NCI-H69 (cell line): ENCODE measurements around the gene YAF2.
A peak's percentile ranks its signal among the peaks of the same experiment; 100 is the strongest.
"Not testable (repeated sequence)": the region's sequence is repeated elsewhere in the genome, so short reads cannot be mapped to it uniquely, and the experiment has no call there.

Experiments used
- DNase-seq: peaks from one replicate; lab custom pipeline; 2025; lab: John Stamatoyannopoulos, UW

The YAF2 gene

DNA sequence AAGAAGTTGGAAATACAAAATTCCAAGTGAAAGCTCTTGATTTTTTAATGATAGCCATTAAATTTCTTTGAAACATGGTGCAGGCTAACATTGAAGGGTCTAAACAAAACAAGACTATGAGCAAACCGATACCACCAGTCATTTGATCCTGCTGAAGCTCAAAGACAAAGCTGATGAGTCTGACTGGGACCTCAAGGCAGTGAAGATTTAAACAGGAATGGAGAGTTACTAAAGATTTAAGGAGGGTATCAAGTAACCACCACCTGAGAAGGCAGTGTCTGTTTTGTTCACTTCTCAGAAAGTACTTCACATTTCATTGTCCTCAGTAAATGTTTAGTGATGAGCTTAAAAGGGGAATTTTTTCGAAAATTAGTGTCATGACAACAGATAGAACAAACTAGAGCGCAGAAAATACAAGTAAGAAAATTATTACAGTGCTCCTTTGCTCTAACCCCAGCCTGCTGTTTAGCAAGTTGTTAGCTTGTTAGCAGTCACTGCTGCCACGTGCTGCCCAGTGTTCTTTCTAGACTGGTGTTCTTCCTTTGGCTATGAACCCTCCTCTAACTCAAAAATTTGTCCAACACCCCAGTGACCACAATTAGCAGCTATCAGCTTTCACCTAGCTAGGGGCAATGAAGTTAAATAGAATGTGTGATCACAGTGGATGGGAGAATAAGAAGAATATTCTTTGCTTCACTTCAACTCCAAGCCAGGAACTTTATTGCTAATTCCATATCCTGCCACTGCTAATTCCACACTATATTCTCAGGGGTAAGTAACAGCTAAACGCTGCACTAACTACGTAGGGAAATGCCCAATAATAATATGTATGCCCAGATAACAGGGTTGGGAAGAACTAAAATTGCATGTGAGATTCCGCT is 41.1 kb downstream of the YAF2 start:
- DNase-seq = peak; percentile 36

GRCh38 chr12:42192686-42193085 is 45.4 kb downstream of the YAF2 start:
- no peak for DNase-seq

DNA sequence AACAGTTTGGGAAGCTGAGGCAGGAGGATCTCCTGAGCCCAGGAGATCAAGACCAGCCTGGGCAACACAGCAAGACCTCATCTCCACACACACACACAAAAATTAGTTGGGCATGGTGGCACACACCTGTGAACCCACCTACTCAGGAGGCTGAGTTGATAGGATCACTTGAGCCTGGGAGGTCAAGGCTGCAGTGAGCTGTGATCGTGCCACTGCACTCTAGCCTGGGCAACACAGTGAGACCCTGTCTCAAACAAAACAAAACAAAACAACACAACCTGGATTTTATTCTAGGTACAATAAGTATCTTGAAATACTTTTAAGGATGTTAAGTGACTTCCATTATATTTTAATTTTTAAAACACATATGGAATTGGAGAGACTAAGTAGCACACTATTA is 45.8 kb downstream of the YAF2 start:
- DNase-seq = no peak

DNA sequence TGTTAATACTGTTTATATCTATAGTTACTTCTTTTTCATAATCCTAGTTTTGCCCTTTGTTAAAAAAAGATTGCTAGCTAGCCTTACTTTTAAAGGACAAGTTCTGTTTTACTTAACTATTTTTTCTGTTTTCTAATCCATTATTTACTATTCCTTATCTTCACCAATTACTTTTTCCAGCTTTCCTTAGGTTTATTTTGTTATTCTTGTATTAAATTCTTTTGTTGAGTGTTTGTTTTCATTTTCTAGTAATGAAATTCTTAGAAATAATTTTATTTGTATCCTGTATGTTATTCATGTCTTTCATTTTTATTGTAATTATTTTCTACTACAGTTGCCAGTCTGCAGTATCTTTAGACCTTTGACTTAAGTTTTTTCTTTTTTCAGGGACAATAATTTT is 47.7 kb downstream of the YAF2 start:
- DNase-seq = no peak

DNA sequence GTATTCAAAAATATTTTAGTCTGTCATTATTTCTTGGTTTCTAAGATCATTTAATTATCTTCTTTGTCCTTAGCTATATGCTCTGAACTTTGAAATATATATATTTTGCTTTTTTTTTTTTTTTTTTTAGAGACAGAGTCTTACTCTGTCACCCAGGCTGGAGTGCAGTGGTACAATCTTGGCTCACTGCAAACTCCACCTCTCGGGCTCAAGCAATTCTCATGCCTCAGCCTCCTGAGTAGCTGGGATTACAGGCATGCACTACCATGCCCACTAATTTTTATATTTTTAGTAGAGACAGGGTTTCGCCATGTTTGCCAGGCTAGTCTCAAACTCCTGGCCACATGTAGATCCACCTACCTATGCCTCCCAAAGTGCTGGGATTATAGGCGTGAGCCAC is 49.8 kb downstream of the YAF2 start:
- DNase-seq = not testable (repeated sequence)

DNA sequence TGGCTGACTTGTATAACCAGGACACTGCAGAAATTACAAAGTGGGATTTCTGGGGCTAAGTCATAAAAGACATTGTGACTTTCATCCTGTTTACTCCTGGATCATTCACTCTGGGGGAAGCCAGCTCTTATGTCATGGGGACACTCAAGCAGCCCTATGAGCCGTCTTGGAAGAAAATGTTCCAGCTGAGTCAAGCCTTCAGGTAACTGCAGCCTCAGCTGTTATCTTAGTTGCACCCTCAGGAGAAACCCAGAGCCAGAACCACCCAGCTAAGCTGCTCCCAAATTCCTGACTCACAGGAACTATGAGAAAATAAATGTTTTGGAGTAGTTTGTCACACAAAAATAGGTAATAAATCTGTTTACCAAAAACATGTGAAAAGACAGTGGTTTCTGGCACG is 50.2 kb downstream of the YAF2 start:
- no peak for DNase-seq

DNA sequence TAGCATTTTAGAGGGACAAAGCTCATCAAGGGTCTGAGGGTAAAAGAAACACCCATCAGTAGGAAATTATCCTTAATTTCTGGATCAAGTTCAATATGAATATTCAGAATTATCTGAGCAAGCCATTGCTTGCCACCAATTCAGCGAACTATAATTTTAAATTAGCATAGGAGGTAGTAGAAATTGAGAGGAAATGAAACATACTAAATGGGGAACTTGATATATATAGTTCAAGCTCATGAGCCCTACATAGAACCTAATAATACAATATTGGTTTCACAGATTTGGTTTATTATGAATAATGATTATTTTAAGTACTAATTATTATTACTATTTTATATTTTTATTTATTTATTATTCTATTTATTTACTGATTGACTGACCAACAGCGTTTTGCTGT is 51.3 kb downstream of the YAF2 start:
- no peak for DNase-seq

DNA sequence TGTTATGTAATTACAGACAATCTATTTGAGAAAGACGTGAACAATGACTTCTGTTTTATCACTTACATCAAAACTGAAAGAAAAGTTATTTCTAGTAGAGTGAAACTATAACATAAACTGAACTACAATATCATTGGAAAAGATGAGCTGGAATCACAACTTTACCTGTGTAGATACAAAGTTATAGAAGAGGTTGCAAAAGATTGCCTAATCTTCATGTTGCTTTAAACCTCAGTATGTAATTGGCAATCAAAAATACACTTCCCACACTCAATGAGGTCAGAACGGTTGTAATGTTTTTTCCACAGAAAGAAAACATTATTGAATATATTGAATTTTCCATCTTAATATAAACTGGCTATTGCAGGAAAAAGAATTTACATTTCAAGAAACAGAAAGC is 55.7 kb downstream of the YAF2 start:
- DNase-seq = no peak

DNA sequence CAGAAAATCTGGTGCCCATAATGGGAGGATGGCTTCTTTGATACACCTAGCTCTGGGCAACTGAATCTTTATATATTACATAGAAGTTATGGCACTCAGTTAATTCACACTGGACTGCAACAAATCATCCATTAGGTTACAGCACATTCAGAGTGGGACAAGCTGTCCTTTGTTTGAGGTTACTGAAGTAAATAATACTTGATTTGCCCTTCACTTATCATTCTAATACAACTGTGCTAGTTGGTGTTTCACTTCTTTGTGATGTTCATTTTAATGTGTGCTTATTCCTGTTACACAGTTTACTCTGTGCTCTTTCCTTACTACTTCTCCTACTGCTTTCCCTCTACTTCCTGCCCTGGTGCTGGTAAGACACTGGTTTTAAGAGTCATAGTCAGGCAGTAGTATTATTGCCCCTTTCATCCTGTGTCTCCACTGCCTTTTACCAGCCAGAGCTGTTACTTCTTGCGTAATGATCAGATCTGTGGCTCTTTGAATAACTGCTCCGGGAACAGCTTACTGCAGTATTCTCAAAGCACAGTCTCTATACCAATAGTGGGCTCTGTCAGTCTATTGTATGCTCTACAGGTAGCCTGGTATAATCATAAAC is 57.0 kb downstream of the YAF2 start:
- peak; percentile 58 for DNase-seq

DNA sequence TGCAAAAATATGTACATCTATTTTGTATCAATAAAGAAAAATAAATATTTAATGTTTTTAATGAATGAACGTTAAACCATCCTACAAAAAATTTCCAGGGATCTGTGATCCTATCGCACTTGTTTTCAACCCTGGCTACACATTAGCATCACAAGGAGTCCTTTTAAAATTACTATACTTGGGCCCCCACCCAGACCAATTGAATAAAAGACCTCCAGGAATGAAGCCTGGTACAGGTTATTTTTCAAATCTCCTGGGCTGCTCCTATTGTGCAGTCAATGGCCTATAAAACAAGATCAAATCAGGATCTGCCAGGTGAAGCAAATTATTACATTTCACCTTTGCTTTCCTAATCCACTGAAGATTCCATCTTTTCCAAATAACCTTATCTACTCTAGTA is 59.9 kb downstream of the YAF2 start:
- no peak for DNase-seq

GRCh38 chr12:42174978-42175377 is 63.1 kb downstream of the YAF2 start:
- DNase-seq = no peak

GRCh38 chr12:42173961-42174521 is 64.0 kb downstream of the YAF2 start:
- no peak for DNase-seq

GRCh38 chr12:42172441-42173210 is 65.4 kb downstream of the YAF2 start:
- no peak for DNase-seq

DNA sequence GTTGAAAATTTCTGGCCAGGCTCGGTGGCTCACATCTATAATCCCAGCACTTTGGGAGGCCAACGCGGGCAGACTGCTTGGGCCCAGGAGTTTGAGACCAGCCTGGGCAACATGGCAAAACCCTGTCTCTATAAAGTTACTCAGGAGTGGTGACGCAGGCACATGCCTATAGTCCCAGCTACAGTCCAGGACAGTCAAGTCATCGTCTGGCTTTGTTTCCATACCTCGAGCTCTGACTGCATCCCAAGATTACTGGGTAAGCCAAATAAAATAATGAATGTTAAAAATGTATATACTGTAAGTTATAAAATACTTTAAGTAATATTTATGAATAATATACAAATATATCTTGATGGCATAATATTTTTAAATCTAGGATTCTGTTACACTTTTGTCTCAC is 70.3 kb downstream of the YAF2 start:
- DNase-seq = no peak

DNA sequence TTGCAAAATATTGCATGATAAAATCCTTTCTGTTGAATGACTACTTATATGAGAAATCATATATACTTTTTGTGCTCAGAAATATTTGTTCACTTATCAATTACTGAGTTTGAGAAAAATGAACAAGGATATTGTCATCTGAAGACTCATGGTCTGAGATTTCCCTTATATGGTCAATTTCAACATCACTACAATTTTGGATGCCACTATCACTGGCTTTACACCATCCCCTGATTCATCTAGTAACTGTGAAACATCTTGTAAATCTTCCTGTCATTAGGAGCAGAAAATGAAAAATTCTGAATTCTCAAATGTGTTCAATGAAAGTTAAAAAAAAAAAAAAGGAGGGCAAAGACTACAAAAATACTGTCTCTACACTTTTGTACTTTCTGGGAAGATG is 71.5 kb downstream of the YAF2 start:
- no peak for DNase-seq

- no peak for DNase-seq
These were observed 74.1 kb downstream of the YAF2 start for GRCh38 chr12:42163913-42164312.

GRCh38 chr12:42162965-42163364 is 75.1 kb downstream of the YAF2 start:
- no peak for DNase-seq

GRCh38 chr12:42162193-42162592 is 75.9 kb downstream of the YAF2 start:
- no peak for DNase-seq

GRCh38 chr12:42161529-42161928 is 76.5 kb downstream of the YAF2 start:
- no peak for DNase-seq

- no peak for DNase-seq
These were observed 81.8 kb downstream of the YAF2 start for GRCh38 chr12:42156232-42156631.

DNA sequence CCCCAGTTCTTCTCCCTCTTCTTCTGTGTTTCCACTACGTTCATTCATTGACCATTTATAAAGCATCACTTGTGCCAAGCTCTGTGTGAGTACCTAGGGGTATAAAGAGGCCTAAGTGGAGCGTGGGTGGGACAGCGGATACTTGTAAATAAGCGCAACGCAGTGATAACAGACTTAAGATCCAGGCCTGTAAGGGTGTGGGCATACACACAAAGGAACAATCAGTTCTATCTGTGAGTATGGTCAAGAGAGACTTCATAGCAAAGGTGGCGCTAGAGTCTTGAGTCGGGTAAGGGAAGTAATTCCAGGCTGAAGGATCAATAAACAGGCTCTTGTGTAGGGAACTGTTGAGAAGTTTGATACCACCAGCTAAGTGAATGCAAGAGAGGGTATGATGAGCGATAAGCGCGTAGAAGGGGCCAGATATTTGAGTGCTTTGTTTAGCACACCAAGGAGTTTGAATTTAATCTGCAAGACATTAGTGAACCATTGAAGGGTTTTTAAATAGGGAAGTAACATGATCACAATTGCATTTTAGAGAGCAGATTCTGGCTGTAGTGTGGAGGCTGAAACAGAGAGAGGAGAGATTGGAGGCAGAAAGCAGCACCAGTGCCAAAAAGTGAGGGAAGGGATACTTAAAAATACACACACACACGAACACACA is 92.4 kb downstream of the YAF2 start:
- DNase-seq = peak; percentile 17

DNA sequence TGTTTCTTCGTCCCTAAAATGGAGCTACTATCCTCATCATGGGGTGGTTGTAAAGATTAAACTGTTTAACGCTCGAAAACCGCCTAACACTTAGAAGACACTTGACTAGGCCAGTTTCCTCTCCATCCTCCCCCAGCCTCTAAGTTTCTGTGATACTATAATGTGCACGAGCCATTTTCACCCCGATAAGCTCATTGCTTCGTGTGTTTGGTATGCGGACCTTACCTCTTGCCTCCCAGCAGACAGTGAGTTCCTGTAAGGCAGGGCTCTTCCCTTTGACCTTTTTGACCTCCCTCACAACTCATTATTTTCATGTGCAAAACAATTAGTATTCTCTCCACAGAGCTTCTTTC is 92.9 kb downstream of the YAF2 start:
- DNase-seq = peak; percentile 33
